Type B pancreatic cell (in vitro differentiated cells): Measurements from ENCODE around the gene CDK5. TPM values are rescaled to one million over a fixed set of nuclear protein-coding genes. Genes with fewer than 3 reads are reported as not detected.

ENCODE experiments used
- DNase-seq: peaks from one replicate; pipeline ENCODE4 v3.0.0; 2021; ENCODE audit warnings: mixed read lengths; ENCODE audit not compliant: unreplicated experiment; ENCODE audit errors: extremely low spot score
- H3K27ac Mint-ChIP-seq: 2 replicates; pipeline ENCODE4 v1.8.0; 2021; ENCODE audit warnings: mild to moderate bottlenecking, mixed read lengths
- H3K27me3 Mint-ChIP-seq: 2 replicates; pipeline ENCODE4 v1.8.0; 2021; ENCODE audit warnings: mixed read lengths
- H3K36me3 Mint-ChIP-seq: 2 replicates; pipeline ENCODE4 v1.8.0; 2021; ENCODE audit warnings: mixed read lengths
- H3K4me1 Mint-ChIP-seq: one replicate; pipeline ENCODE4 v1.8.0; 2021; ENCODE audit warnings: mixed read lengths; ENCODE audit not compliant: unreplicated experiment
- H3K4me3 Mint-ChIP-seq: 2 replicates; pipeline ENCODE4 v1.8.0; 2021; ENCODE audit warnings: mild to moderate bottlenecking, mixed read lengths
- H3K9me3 Mint-ChIP-seq: 2 replicates; pipeline ENCODE4 v1.8.0; 2021; ENCODE audit warnings: mixed read lengths
- total RNA-seq: library from RNA; stranded (reverse); gene quantifications from 2 replicates; pipeline ENCODE4 v1.2.1, GENCODE V29; 2021; ENCODE audit warnings: low replicate concordance
- TF ChIP-seq, protein P1 (sequence below): fragments of 200-600 bp; sonication (generic); conservative IDR thresholded peaks from 2 replicates; pipeline ENCODE4 v1.5.0; 2021; ENCODE audit warnings: antibody characterized with exemption, mild to moderate bottlenecking

The CDK5 gene
- total RNA-seq, 1 donor from 2014 or later: 20.5 TPM

DNA sequence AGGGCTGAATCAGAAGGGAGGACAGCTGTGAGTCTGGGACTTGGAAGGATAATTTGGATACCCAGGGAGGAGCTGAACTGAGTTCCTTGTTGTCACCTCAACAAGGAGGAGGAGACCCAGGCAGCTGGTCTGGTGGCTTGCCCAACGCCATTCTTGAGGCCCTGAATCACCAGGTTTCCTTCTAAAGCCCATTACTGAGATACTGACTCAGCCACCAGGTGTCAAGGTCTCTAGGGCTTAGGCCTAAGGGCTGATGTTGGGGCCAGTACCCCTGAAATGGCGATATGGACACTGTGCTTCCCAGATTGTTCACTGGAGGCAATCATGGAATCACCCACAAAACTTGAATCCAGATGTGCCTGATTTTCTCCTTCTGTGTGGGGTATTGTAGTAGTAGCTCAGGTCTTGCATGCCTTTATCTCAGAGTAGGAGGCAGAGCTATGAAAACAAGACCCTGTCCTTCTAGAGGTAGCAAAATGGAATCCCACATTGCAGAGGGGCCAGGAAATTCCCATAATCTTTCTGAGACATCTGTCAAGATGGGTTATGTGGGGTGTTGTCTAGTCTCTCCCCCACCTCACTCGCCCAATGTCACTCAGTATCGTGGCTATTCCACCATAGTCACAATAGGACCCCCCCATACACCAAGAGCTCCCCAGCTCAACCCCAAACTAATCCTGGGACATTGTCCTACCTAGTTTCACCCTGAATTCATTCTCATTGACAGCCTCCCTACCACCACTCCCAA is 31.6 kb downstream of the CDK5 start:
- DNase-seq: no peak
- no peaks in the 10 kb centered on the region for H3K36me3 Mint-ChIP-seq
- H3K27ac Mint-ChIP-seq: peak overlapping the region; percentile 100
- peak overlapping the region; percentile 94 for H3K4me3 Mint-ChIP-seq
- H3K4me1 Mint-ChIP-seq: peaks cover 22% of the 10 kb centered on the region
- H3K9me3 Mint-ChIP-seq: no peaks in the 10 kb centered on the region
- peaks cover 38% of the 10 kb centered on the region for H3K27me3 Mint-ChIP-seq
- TF ChIP-seq, protein P1, sequence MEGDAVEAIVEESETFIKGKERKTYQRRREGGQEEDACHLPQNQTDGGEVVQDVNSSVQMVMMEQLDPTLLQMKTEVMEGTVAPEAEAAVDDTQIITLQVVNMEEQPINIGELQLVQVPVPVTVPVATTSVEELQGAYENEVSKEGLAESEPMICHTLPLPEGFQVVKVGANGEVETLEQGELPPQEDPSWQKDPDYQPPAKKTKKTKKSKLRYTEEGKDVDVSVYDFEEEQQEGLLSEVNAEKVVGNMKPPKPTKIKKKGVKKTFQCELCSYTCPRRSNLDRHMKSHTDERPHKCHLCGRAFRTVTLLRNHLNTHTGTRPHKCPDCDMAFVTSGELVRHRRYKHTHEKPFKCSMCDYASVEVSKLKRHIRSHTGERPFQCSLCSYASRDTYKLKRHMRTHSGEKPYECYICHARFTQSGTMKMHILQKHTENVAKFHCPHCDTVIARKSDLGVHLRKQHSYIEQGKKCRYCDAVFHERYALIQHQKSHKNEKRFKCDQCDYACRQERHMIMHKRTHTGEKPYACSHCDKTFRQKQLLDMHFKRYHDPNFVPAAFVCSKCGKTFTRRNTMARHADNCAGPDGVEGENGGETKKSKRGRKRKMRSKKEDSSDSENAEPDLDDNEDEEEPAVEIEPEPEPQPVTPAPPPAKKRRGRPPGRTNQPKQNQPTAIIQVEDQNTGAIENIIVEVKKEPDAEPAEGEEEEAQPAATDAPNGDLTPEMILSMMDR: no peak

DNA sequence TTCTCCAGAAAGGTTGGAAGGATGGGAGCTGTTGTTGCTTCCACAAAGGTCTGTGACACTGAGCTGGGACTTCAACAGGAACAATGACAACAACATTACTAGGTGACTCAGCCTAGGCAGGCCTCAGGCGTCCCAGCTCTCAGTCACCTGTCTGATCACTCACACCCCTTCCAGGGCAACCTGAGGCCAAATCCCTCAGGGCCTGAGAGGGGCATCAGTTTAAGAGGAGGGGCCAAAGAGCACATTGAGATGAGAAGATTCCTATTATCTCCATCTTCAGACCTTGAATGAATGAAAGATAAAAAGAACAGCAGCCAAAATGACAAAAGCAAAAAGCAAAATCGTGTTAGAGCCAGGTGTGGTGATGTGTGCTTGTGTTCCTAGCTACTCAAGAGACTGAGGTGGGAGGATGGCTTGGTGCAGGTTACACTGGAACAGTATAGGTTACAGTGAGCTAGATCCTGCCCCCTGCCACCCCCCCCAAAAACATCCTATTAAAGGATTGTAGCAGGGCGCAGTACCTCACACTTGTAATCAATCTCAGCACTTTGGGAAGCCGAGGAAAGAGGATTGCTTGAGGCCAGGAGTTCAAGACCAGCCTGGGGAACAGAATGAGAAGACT is 33.2 kb downstream of the CDK5 start, which contains the start of gene ATG9B:
Gene ATG9B, minus strand, starts transcription at position 60 of the 622 bp plus-strand sequence. CDS start 71 bp downstream, outside the sequence.
- H3K36me3 Mint-ChIP-seq: no peaks in the 10 kb centered on the region
- peaks cover 54% of the 10 kb centered on the region for H3K27me3 Mint-ChIP-seq

DNA sequence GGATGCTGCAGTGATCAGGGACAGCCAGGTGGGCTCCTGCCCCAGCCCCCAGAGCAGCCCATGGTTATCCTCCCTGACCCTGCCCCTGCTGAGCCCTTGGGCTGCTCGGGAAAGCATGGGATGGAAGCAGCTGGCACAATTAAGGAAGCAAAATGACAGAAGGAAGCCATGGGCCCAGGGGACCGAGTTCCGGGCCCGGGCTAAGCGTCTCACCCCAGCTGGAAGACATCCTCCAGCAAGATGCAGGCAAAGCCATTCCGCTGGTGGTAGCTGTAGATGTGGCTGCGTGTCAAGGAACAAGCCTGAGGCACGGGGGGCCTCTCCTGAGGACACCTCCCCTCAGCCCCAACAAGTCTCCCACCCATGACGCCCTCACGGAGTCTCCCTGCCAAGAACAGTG is 34.5 kb downstream of the CDK5 start:
- H3K9me3 Mint-ChIP-seq: no peaks in the 10 kb centered on the region
- peaks cover 65% of the 10 kb centered on the region for H3K27me3 Mint-ChIP-seq
- TF ChIP-seq, protein P1: no peak
- H3K27ac Mint-ChIP-seq: peak overlapping the region; percentile 85
- no peak for DNase-seq
- peaks cover 21% of the 10 kb centered on the region for H3K4me1 Mint-ChIP-seq
- H3K36me3 Mint-ChIP-seq: no peaks in the 10 kb centered on the region
- no peak overlapping the region for H3K4me3 Mint-ChIP-seq

More for the DNA sequence above, 33.2 kb downstream of the CDK5 start, which contains the start of gene ATG9B:
- TF ChIP-seq, protein P1: no peak
- DNase-seq: no peak
- H3K27ac Mint-ChIP-seq: peak within 1 kb of the TSS; percentile 100
- no peaks in the 10 kb centered on the region for H3K9me3 Mint-ChIP-seq
- peaks cover 23% of the 10 kb centered on the region for H3K4me1 Mint-ChIP-seq
- peak within 1 kb of the TSS; percentile 79 for H3K4me3 Mint-ChIP-seq

DNA sequence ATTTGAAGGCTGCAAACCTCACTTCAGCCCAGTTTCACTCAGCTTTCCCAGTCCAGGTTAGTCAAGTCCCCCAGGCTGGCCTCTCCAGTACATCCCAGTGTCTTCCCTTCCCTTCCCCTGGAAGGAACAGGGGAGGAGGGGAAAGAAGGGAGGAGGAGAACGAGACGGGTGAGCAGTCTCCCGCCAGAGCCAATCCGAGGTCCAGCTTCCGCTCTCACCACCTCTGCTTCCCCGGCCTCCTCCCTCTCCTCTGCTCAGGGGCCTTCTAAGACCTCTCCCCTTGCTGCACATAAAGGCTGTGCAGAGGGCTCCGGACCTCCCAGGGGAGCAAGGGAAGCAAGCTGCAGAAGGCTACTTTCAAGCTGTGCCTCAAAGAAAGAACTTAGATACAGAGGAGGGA is 37.5 kb downstream of the CDK5 start:
- H3K9me3 Mint-ChIP-seq: no peaks in the 10 kb centered on the region
- peaks cover 68% of the 10 kb centered on the region for H3K27me3 Mint-ChIP-seq
- H3K36me3 Mint-ChIP-seq: no peaks in the 10 kb centered on the region
- peak overlapping the region; percentile 46 for H3K4me3 Mint-ChIP-seq
- no peak for DNase-seq
- TF ChIP-seq, protein P1: no peak
- H3K27ac Mint-ChIP-seq: peak overlapping the region; percentile 60
- H3K4me1 Mint-ChIP-seq: peaks cover 16% of the 10 kb centered on the region

DNA sequence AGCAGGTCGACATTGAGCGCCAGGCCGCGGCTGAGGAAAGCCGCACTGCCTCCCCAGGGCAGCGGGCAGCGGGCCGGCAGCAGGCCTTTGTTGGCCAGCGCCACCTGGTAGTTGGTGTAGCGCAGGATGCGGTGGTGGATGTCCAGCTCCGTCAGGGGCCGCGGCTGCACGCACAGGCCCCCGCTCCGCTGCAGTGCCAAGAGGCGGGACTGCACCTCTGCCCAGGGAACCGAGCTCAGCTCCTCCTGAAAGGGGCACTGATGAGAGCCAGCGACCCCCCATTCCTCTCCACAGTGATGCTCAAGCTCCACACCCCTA is 38.6 kb downstream of the CDK5 start:
- H3K27me3 Mint-ChIP-seq: peaks cover 67% of the 10 kb centered on the region
- H3K36me3 Mint-ChIP-seq: no peaks in the 10 kb centered on the region
- peaks cover 17% of the 10 kb centered on the region for H3K4me1 Mint-ChIP-seq
- H3K27ac Mint-ChIP-seq: peak overlapping the region; percentile 53
- H3K4me3 Mint-ChIP-seq: peak overlapping the region; percentile 71
- no peak for DNase-seq
- TF ChIP-seq, protein P1: no peak
- H3K9me3 Mint-ChIP-seq: no peaks in the 10 kb centered on the region
